DND-41 (cell line): ENCODE measurements around the gene ZNF316.

Experiments used
- CTCF ChIP-seq: IDR thresholded peaks from 2 replicates; pipeline ENCODE4 v1.5.1; 2012; ENCODE audit warnings: borderline replicate concordance, low read length, moderate library complexity, mild to moderate bottlenecking; ENCODE audit not compliant: poor library complexity, severe bottlenecking; ENCODE audit errors: extremely low read depth
- EZH2 ChIP-seq: IDR thresholded peaks from 3 replicates; pipeline ENCODE4 v1.6.1; 2012; ENCODE audit warnings: borderline replicate concordance, low read depth, mild to moderate bottlenecking, moderate library complexity, low read length, inconsistent platforms; ENCODE audit not compliant: severe bottlenecking

DNA sequence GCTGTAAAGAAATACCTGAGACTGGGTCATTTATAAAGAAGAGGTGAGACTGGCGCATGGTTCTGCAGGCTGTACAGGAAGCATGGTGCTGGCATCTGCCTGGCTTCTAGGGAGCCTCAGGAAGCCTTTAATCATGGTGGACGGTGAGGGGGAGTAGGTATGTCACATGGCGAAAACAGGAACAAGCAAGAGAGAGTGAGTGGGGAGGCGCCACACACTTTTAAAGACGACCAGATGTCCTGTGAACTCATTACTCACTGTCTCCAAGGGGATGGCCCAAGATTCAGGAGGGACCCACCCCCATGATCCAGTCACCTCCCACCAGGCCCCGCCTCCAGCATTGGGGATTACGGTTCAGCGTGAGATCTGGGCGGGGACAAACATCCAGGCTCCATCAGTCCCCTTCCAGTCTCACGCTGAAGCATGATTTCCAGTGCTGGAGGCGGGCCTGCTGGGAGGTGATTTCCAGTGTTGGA lies 3.2 kb downstream of the ZNF316 start:
- TF ChIP-seq CTCF (no peak), EZH2 (no peak)
